ENCODE data around the gene SF3B2. TPM values are rescaled to one million over a fixed set of nuclear protein-coding genes. Genes with fewer than 3 reads are reported as not detected.
"Not testable (repeated sequence)": the region's sequence is repeated elsewhere in the genome, so short reads cannot be mapped to it uniquely, and the experiment has no call there.

Gene SF3B2
- total RNA-seq, 2 experiments from 2014 or later: 241 to 253 TPM

DNA sequence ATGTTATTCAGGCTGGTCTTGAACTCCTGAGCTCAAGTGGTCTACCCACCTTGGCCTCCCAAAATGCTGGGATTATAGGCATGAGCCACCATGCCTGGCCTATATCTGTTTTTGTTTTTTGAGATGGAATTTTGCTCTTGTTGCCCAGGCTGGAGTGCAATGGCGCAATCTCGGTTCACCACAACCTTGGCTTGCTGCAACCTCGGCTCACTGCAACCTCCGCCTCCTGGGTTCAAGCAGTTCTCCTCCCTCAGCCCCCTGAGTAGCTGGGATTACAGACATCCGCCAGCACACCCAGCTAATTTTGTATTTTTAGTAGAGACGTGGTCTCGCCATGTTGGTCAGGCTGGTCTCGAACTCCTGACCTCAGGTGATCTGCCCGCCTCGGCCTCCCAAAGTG is 47.6 kb downstream of the SF3B2 start:
- ChIA-PET CTCF (interaction anchor here (0.9 to 1.0 kb wide), 2 partner anchors 11 to 27 kb away, joined by 3 to 4 read pairs; no protein-coding TSS in a partner anchor), POLR2A (interaction anchor here (1.1 to 2.0 kb wide), 2 partner anchors 16 to 18 kb away, joined by 3 to 10 read pairs; no protein-coding TSS in a partner anchor)
- H3K4me1 Mint-ChIP-seq (ENCODE audit: low read depth): peaks cover 40% of the 10 kb centered on the region
- H3K27me3 Mint-ChIP-seq (ENCODE audit: low read depth); H3K4me3 Mint-ChIP-seq; ATAC-seq; H3K27ac Mint-ChIP-seq; H3K9me3 Mint-ChIP-seq (ENCODE audit: insufficient read depth); DNase-seq: not testable (repeated sequence)
- peaks cover 24% of the 10 kb centered on the region for H3K36me3 Mint-ChIP-seq (ENCODE audit: low read depth)

GRCh38 chr11:66100272-66101065 is 48.3 kb downstream of the SF3B2 start:
- ChIA-PET CTCF (interaction anchor here (1.0 to 3.7 kb wide), 12 partner anchors 10 to 78 kb away, joined by 3 to 18 read pairs (median 6); no protein-coding TSS in a partner anchor), POLR2A (interaction anchor here (0.8 to 2.0 kb wide), 5 partner anchors 15 to 19 kb away, joined by 3 to 10 read pairs (median 3); no protein-coding TSS in a partner anchor)
- Mint-ChIP-seq H3K4me1 (ENCODE audit: low read depth) (peaks cover 45% of the 10 kb centered on the region), H3K27me3 (ENCODE audit: low read depth) (no peaks in the 10 kb centered on the region), H3K27ac (peak overlapping the region; percentile 95), H3K4me3 (peak overlapping the region; percentile 77), H3K36me3 (ENCODE audit: low read depth) (peaks cover 27% of the 10 kb centered on the region), H3K9me3 (ENCODE audit: insufficient read depth) (no peaks in the 10 kb centered on the region)
- peak; percentile 84 for DNase-seq
- ATAC-seq: peak; percentile 97

- ATAC-seq: peak; percentile 64
- CTCF ChIA-PET: interaction anchor here (0.9 to 3.7 kb wide), 12 partner anchors 10 to 78 kb away, joined by 3 to 18 read pairs (median 6); no protein-coding TSS in a partner anchor
- H3K9me3 Mint-ChIP-seq (ENCODE audit: insufficient read depth): no peaks in the 10 kb centered on the region
Observed at GRCh38 chr11:66101066-66101464, 48.9 kb downstream of the SF3B2 start.

DNA sequence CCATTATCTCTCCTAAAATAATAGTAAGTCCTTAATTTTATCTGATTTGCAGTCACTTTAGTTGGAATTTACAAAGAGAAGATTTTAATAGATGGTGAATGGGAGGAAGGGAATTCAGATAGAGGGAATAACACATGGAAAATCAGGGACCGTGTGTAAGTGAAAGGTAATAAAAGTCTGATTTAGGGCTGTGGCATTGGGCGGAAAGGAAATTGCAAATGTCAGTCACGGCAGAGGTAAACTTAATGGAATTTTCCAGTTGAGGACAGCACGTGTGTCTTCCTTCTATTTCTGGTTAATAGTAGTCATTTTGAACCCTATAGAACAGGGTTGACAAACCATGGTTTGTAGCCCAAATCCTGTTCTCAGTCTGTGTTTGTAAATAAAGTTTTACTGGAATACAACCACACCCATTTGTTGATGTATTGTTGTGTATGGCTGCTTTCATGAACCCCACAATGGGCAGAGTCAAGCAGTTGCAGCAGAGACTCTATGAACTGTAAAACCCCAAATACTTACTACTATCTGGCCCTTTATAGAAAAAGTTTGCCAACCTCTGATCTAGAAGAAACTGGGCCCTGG is 52.0 kb downstream of the SF3B2 start:
- H3K4me3 Mint-ChIP-seq: no peak overlapping the region
- ATAC-seq (no peak), DNase-seq (no peak)
- H3K27me3 Mint-ChIP-seq (ENCODE audit: low read depth): no peaks in the 10 kb centered on the region
- peaks cover 44% of the 10 kb centered on the region for H3K36me3 Mint-ChIP-seq (ENCODE audit: low read depth)
- CTCF ChIA-PET: interaction anchor here (2.2 to 3.7 kb wide), 2 partner anchors 23 to 59 kb away, joined by 6 to 13 read pairs; no protein-coding TSS in a partner anchor
- peaks cover 73% of the 10 kb centered on the region for H3K4me1 Mint-ChIP-seq (ENCODE audit: low read depth)
- H3K9me3 Mint-ChIP-seq (ENCODE audit: insufficient read depth): no peaks in the 10 kb centered on the region
- H3K27ac Mint-ChIP-seq: peak overlapping the region; percentile 39
- POLR2A ChIA-PET: no interaction called here

More at GRCh38 chr11:66101066-66101464, 48.9 kb downstream of the SF3B2 start:
- Mint-ChIP-seq H3K4me1 (ENCODE audit: low read depth) (peaks cover 51% of the 10 kb centered on the region), H3K4me3 (peak overlapping the region; percentile 77), H3K36me3 (ENCODE audit: low read depth) (peaks cover 30% of the 10 kb centered on the region), H3K27me3 (ENCODE audit: low read depth) (no peaks in the 10 kb centered on the region), H3K27ac (peak overlapping the region; percentile 95)
- no peak for DNase-seq
- POLR2A ChIA-PET: interaction anchor here (0.8 to 2.0 kb wide), 6 partner anchors 14 to 20 kb away, joined by 3 to 10 read pairs (median 4); no protein-coding TSS in a partner anchor

DNA sequence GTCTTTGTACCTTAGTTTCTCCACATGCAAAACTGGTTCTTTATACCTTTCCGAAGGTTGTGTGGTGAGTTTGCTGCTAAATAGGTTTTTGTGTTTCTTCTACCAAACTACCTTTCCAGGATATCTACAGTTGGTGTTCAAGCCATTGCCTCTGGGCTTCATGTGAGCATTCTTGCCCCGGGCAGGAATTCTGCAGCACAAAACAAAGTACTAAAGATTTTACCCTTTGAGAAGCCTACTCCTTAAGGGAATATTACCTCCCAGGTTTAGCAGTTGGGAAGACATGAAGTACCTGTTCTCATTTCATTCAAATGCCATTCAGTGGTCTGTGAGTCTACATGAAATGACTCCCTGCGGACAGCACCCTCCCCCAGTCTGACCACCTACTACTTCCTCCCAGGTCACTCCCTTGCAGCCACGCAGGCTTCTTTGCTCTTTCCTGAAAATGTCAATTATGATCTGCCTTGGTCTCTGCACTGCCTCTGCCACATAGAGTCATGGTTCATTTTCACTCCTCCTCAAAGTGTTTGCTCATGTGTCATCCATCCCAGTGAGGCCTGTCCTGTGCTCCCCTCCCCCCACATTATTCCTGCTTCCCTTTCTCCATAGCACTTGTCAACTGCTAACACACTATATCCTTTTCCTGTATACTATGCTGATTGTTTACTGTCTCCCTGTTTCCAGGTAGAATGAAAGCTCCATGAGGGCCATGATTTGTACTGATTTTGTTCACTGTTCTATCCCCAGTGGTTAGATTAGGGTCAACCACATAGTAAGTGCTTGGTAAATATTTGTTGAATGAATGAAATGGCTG is 54.8 kb downstream of the SF3B2 start:
- ChIA-PET POLR2A (interaction anchor here (0.5 to 1.4 kb wide), 3 partner anchors 18 to 26 kb away, joined by 3 to 6 read pairs (median 5); no protein-coding TSS in a partner anchor), CTCF (interaction anchor here (0.7 to 2.0 kb wide), 5 partner anchors 9 to 85 kb away, joined by 3 to 11 read pairs (median 6); partner anchors contain the start of gene PACS1)
- peak; percentile 42 for DNase-seq
- Mint-ChIP-seq H3K27me3 (ENCODE audit: low read depth) (no peaks in the 10 kb centered on the region), H3K4me1 (ENCODE audit: low read depth) (peaks cover 73% of the 10 kb centered on the region), H3K4me3 (peak overlapping the region; percentile 12), H3K9me3 (ENCODE audit: insufficient read depth) (no peaks in the 10 kb centered on the region), H3K36me3 (ENCODE audit: low read depth) (peaks cover 39% of the 10 kb centered on the region), H3K27ac (peak overlapping the region; percentile 79)
- peak; percentile 28 for ATAC-seq

- H3K4me3 Mint-ChIP-seq: peak overlapping the region; percentile 12
- ATAC-seq: no peak
- H3K9me3 Mint-ChIP-seq (ENCODE audit: insufficient read depth): no peaks in the 10 kb centered on the region
- no peaks in the 10 kb centered on the region for H3K27me3 Mint-ChIP-seq (ENCODE audit: low read depth)
- H3K36me3 Mint-ChIP-seq (ENCODE audit: low read depth): peaks cover 40% of the 10 kb centered on the region
- POLR2A ChIA-PET: interaction anchor here (0.5 to 1.4 kb wide), 4 partner anchors 19 to 29 kb away, joined by 3 to 5 read pairs (median 3); no protein-coding TSS in a partner anchor
- peak overlapping the region; percentile 79 for H3K27ac Mint-ChIP-seq
- CTCF ChIA-PET: interaction anchor here (0.7 to 2.0 kb wide), 5 partner anchors 9 to 86 kb away, joined by 3 to 11 read pairs (median 6); partner anchors contain the start of gene PACS1
- no peak for DNase-seq
- peaks cover 80% of the 10 kb centered on the region for H3K4me1 Mint-ChIP-seq (ENCODE audit: low read depth)
Observed at GRCh38 chr11:66107600-66108510, 55.7 kb downstream of the SF3B2 start.

- CTCF ChIA-PET: interaction anchor here (1.4 to 2.0 kb wide), 3 partner anchors 17 to 41 kb away, joined by 5 to 11 read pairs (median 5); no protein-coding TSS in a partner anchor
Observed at GRCh38 chr11:66109294-66109693, 57.1 kb downstream of the SF3B2 start.

GRCh38 chr11:66111158-66111557 is 59.0 kb downstream of the SF3B2 start:
- Mint-ChIP-seq H3K9me3 (ENCODE audit: insufficient read depth) (no peaks in the 10 kb centered on the region), H3K4me1 (ENCODE audit: low read depth) (peaks cover 85% of the 10 kb centered on the region), H3K4me3 (no peak overlapping the region), H3K27ac (no peak overlapping the region), H3K27me3 (ENCODE audit: low read depth) (no peaks in the 10 kb centered on the region), H3K36me3 (ENCODE audit: low read depth) (peaks cover 19% of the 10 kb centered on the region)
- POLR2A ChIA-PET: interaction anchor here (1.4 kb wide), 1 partner anchor 59 kb away, joined by 5 read pairs; the partner anchor contains the start of gene SF3B2
- no peak for ATAC-seq
- no peak for DNase-seq
- CTCF ChIA-PET: interaction anchor here (1.3 to 1.5 kb wide), 3 partner anchors 10 to 23 kb away, joined by 4 to 5 read pairs (median 5); no protein-coding TSS in a partner anchor

More at GRCh38 chr11:66109294-66109693, 57.1 kb downstream of the SF3B2 start:
- no peaks in the 10 kb centered on the region for H3K9me3 Mint-ChIP-seq (ENCODE audit: insufficient read depth)
- peak overlapping the region; percentile 4 for H3K27ac Mint-ChIP-seq
- H3K36me3 Mint-ChIP-seq (ENCODE audit: low read depth): peaks cover 29% of the 10 kb centered on the region
- H3K4me3 Mint-ChIP-seq: no peak overlapping the region
- H3K4me1 Mint-ChIP-seq (ENCODE audit: low read depth): peaks cover 84% of the 10 kb centered on the region
- no peaks in the 10 kb centered on the region for H3K27me3 Mint-ChIP-seq (ENCODE audit: low read depth)
- ATAC-seq (no peak), DNase-seq (no peak)
- POLR2A ChIA-PET: no interaction called here

GRCh38 chr11:66112041-66112491 is 59.9 kb downstream of the SF3B2 start:
- Mint-ChIP-seq H3K27ac (peak overlapping the region; percentile 15), H3K27me3 (ENCODE audit: low read depth) (no peaks in the 10 kb centered on the region), H3K4me1 (ENCODE audit: low read depth) (peaks cover 89% of the 10 kb centered on the region), H3K36me3 (ENCODE audit: low read depth) (peaks cover 16% of the 10 kb centered on the region), H3K9me3 (ENCODE audit: insufficient read depth) (no peaks in the 10 kb centered on the region), H3K4me3 (no peak overlapping the region)
- CTCF ChIA-PET: interaction anchor here (1.1 to 1.5 kb wide), 2 partner anchors 10 to 44 kb away, joined by 4 to 5 read pairs; no protein-coding TSS in a partner anchor
- DNase-seq (no peak), ATAC-seq (no peak)
- POLR2A ChIA-PET: no interaction called here

Measured in activated CD8-positive, alpha-beta T cell treated with anti-CD3 and anti-CD28 coated beads, Interleukin-2, amount 10 ng/mL, durations not matched to agents 7 days and 5 days (primary cell).